K562 (cell line): ENCODE results near the gene LIPE. TPM values are rescaled to one million over a fixed set of nuclear protein-coding genes. Genes with fewer than 3 reads are reported as not detected.

ENCODE experiments used
- ATAC-seq: fragments of 200-7000 bp; cut with Tn5 transposase; 3 replicates; pipeline ENCODE4 v1.9.1; 2020; ENCODE audit warnings: moderate library complexity
- BruUV-seq: library from RNA; stranded (reverse); fragments of 400-500 nt; replicated peaks from 2 replicates; lab custom pipeline; 2021; lab: Mats Ljungman, UMichigan
- CTCF ChIA-PET: fragments of 300-600 bp; formaldehyde crosslinking; extraction: SDS; loops from one replicate; lab custom pipeline; 2021; ENCODE audit warnings: low intra/inter-chr PET ratio; lab: Yijun Ruan, JAX
- POLR2A ChIA-PET: fragments of 300-600, 350-650 bp; sonication (Branson Sonifier 250); formaldehyde crosslinking; extraction: SDS; loops from one replicate; lab custom pipeline; 2021; ENCODE audit warnings: antibody characterized with exemption, inconsistent platforms; lab: Yijun Ruan, JAX
- DNase-seq, 4 experiments: peaks; one replicate each; pipeline versions ENCODE4 v3.0.0 to v3.0.0-alpha.2; 2011 to 2018; ENCODE audit warnings: low spot score in 3 of 4, mixed read lengths in 3 of 4; ENCODE audit errors: extremely low read depth in 1 of 4
- FAIRE-seq: peaks from 2 replicates; lab custom pipeline; 2011; peaks lifted over from hg19 to GRCh38; lab: Jason Lieb, UNC
- H2AFZ ChIP-seq: 2 replicates; pipeline ENCODE4 v1.6.0; 2011; ENCODE audit warnings: low read depth, low read length, control low read depth, inconsistent platforms
- H3K27ac ChIP-seq: fragments of 200-600 bp; 3 replicates; pipeline ENCODE4 v1.8.0; 2011; ENCODE audit warnings: low read depth, mild to moderate bottlenecking, control low read depth, inconsistent platforms, low read length, moderate library complexity, mixed read lengths; ENCODE audit errors: extremely low read depth
- H3K27me3 ChIP-seq, 2 experiments: fragments of 300-600 bp in 1 of 2; 2 replicates in 1 of 2; 3 replicates in 1 of 2; pipeline versions ENCODE4 v1.6.0 to v1.8.0; 2011; ENCODE audit warnings: inconsistent platforms in 2 of 2, low read length in 2 of 2, mild to moderate bottlenecking in 1 of 2, mixed read lengths in 1 of 2, moderate library complexity in 1 of 2; ENCODE audit not compliant: control insufficient read depth in 2 of 2, insufficient read depth in 2 of 2
- H3K36me3 ChIP-seq: fragments of 300-600 bp; 3 replicates; pipeline ENCODE4 v1.8.0; 2011; ENCODE audit warnings: mild to moderate bottlenecking, low read length, inconsistent platforms; ENCODE audit not compliant: control insufficient read depth, insufficient read depth
- H3K4me1 ChIP-seq, 2 experiments: fragments of 200-600 bp in 1 of 2; replicated peaks in 1 of 2; 2 replicates in 1 of 2; 3 replicates in 1 of 2; pipeline versions ENCODE4 v1.5.1 to v1.8.0; 2011; ENCODE audit warnings: inconsistent platforms in 2 of 2, low read length in 2 of 2, mild to moderate bottlenecking in 1 of 2, mixed read lengths in 1 of 2, moderate library complexity in 1 of 2; ENCODE audit not compliant: control insufficient read depth in 2 of 2, insufficient read depth in 2 of 2
- H3K4me2 ChIP-seq: 2 replicates; pipeline ENCODE4 v1.6.1; 2011; ENCODE audit warnings: low read length, control low read depth, inconsistent platforms, mixed read lengths; ENCODE audit not compliant: insufficient read depth
- H3K4me3 ChIP-seq: fragments of 200-600 bp; sonication (generic), shearing (Covaris generic); 2 replicates; pipeline ENCODE4 v1.5.1; 2016; ENCODE audit warnings: control low read depth, inconsistent platforms
- H3K79me2 ChIP-seq: fragments of 200-600 bp; 3 replicates; pipeline ENCODE4 v1.8.0; 2011; ENCODE audit warnings: low read length, inconsistent platforms; ENCODE audit not compliant: control insufficient read depth, insufficient read depth
- H3K9ac ChIP-seq, 2 experiments: 2 replicates each; pipeline versions ENCODE4 v1.6.0 to v1.6.1; 2011; ENCODE audit warnings: low read depth in 2 of 2, low read length in 2 of 2, control low read depth in 1 of 2, inconsistent platforms in 1 of 2, mild to moderate bottlenecking in 1 of 2, mixed read lengths in 1 of 2; ENCODE audit not compliant: insufficient read depth in 1 of 2
- H3K9me1 ChIP-seq: one replicate; pipeline ENCODE4 v1.6.0; 2011; ENCODE audit warnings: inconsistent platforms, mild to moderate bottlenecking, low read length, moderate library complexity; ENCODE audit not compliant: control insufficient read depth, insufficient read depth
- H3K9me3 ChIP-seq: replicated peaks from 2 replicates; pipeline ENCODE4 v1.5.1; 2011; ENCODE audit warnings: low read depth, low read length, inconsistent platforms; ENCODE audit not compliant: control insufficient read depth, insufficient read depth
- H4K20me1 ChIP-seq: replicated peaks from 2 replicates; pipeline ENCODE4 v1.6.1; 2011; ENCODE audit warnings: low read length, inconsistent platforms, mixed read lengths; ENCODE audit not compliant: control insufficient read depth, insufficient read depth
- ELK1 ChIP-seq: sonication (generic); formaldehyde crosslinking; IDR thresholded peaks from 2 replicates; pipeline ENCODE4 v1.8.1; 2022; ENCODE audit warnings: missing genetic modification reagents
- FUS ChIP-seq: fragments of 200-400 bp; formaldehyde crosslinking; optimal IDR thresholded peaks from 2 replicates; pipeline ENCODE3; 2017; ENCODE audit warnings: low read depth, low read length
- KDM2B ChIP-seq: fragments of 250-450 bp; sonication (Bioruptor Pico); IDR thresholded peaks from 2 replicates; pipeline ENCODE4 v1.8.0; 2021; ENCODE audit warnings: mild to moderate bottlenecking, moderate library complexity
- SIN3B ChIP-seq: fragments of 450-650 bp; IDR thresholded peaks from 2 replicates; pipeline ENCODE4 v1.6.1; 2017; ENCODE audit warnings: low read depth, mild to moderate bottlenecking, moderate library complexity
- THRA ChIP-seq: fragments of 450-650 bp; IDR thresholded peaks from 2 replicates; pipeline ENCODE4 v1.6.1; 2017; ENCODE audit warnings: mild to moderate bottlenecking, moderate library complexity
- ZNF408 ChIP-seq: fragments of 250-450 bp; sonication (Bioruptor Pico); IDR thresholded peaks from 2 replicates; pipeline ENCODE4 v1.4.0; 2020; ENCODE audit warnings: low read depth, mild to moderate bottlenecking, moderate library complexity
- ZNF644 ChIP-seq: fragments of 200-800 bp; sonication (Bioruptor generic); IDR thresholded peaks from 2 replicates; pipeline ENCODE4 v1.6.1; 2016; ENCODE audit warnings: low read depth, missing genetic modification characterization, missing compliant biosample characterization
- ZNF778 ChIP-seq: fragments of 450-650 bp; formaldehyde crosslinking; IDR thresholded peaks from 2 replicates; pipeline ENCODE4 v1.4.0; 2020; ENCODE audit warnings: mild to moderate bottlenecking, moderate library complexity
- WGBS: fragments of 100-300 bp; shearing (Covaris generic); methylation state at CpG from one replicate; pipeline ENCODE4 v1.1.6; 2016; ENCODE audit warnings: low coverage, mixed read lengths; ENCODE audit not compliant: insufficient coverage; ENCODE audit errors: missing lambda C conversion rate; 5-methylcytosine and 5-hydroxymethylcytosine counted together
- in situ Hi-C: fragments of 300-500 bp; cut with MboI; formaldehyde crosslinking; loops from 4 replicates; pipeline ENCODE4 v1.15.0; 2018; ENCODE audit warnings: inconsistent platforms, mixed read lengths
- intact Hi-C: fragments of 100-400 bp; cut with micrococcal nuclease; formaldehyde crosslinking; loops from 2 replicates; pipeline ENCODE4 v1.14.2; 2022
- polyA plus RNA-seq, 8 experiments: library from polyadenylated mRNA; depleted of rRNA in 4 of 8; stranded (reverse) in 5 of 8; unstranded in 3 of 8; fragments of >200 nt; fragmentation: Nextera tagmentation in 2 of 8; fragmentation: Illumina TruSeq in 1 of 8; extraction: Ambion mirVana in 2 of 8; extraction: Trizol in 1 of 8; gene quantifications; 2 replicates each; pipeline versions ENCODE4 v1.2.1 to v1.2.3, GENCODE V29; 2011 to 2014; ENCODE audit warnings: inconsistent platforms in 1 of 8, missing spikeins in 1 of 8
- total RNA-seq, 7 experiments: library from RNA; depleted of rRNA in 6 of 7; stranded (reverse); fragments of >200 nt in 6 of 7; fragmentation: Illumina TruSeq in 2 of 7; extraction: Trizol in 2 of 7; gene quantifications; 2 replicates each; pipeline versions ENCODE4 v1.2.1 to v1.2.3, GENCODE V29; 2011 to 2021; ENCODE audit warnings: low replicate concordance in 1 of 7

LIPE gene
- total and polyA plus RNA-seq, 9 of the 15 experiments (the other 6 are each of a cell fraction or from before 2014, with no cell fraction given), result 0.22 TPM; not detected in 8

GRCh38 chr19:42426643-42427042, 545 bp downstream of the LIPE start:
- no peak overlapping the region for H3K4me2 ChIP-seq
- ChIA-PET POLR2A (interaction anchor here (0.6 kb wide), 1 partner anchor 285 kb away, joined by 3 read pairs; no protein-coding TSS in a partner anchor), CTCF (no interaction called here)
- WGBS, result 34% methylated on average over 3 of the region's 3 CpGs
- no peak for TF ChIP-seq THRA
- TF ChIP-seq ELK1, result no peak
- TF ChIP-seq ZNF644 (tag), result no peak
- TF ChIP-seq ZNF778 (CRISPR knock-in tag), result no peak
- no peak for TF ChIP-seq KDM2B (CRISPR knock-in tag)
- TF ChIP-seq ZNF408 (CRISPR knock-in tag), result no peak
- no peak for TF ChIP-seq FUS
- TF ChIP-seq SIN3B, result no peak
- H3K9me3 ChIP-seq, result no peaks in the 10 kb centered on the region
- intact Hi-C loops, result no loop called here
- peaks cover 0 to 25% of the 10 kb centered on the region in 2 experiments; a peak in 2 of 5 replicates for H3K4me1 ChIP-seq
- ATAC-seq, result no peak
- H3K36me3 ChIP-seq, result no peaks in the 10 kb centered on the region
- FAIRE-seq, result no peak
- in situ Hi-C loops, result no loop called here
- DNase-seq, result no peak
- no peak overlapping the region for H3K27ac ChIP-seq
- no peaks in the 10 kb centered on the region for H3K79me2 ChIP-seq
- no peaks in the 10 kb centered on the region for H4K20me1 ChIP-seq
- H3K4me3 ChIP-seq, result no peak overlapping the region
- H2AFZ ChIP-seq, result no peak overlapping the region
- H3K9me1 ChIP-seq, result no peaks in the 10 kb centered on the region
- H3K9ac ChIP-seq, result no peak overlapping the region
- BruUV-seq, result no TSS peak
- H3K27me3 ChIP-seq, result peaks cover 0 to 5% of the 10 kb centered on the region in 2 experiments; a peak in 1 of 5 replicates
